ENCODE measurements around the gene DDHD1. TPM values are rescaled to one million over a fixed set of nuclear protein-coding genes. Genes with fewer than 3 reads are reported as not detected.

Gene DDHD1
- polyA plus RNA-seq, 1 of the 3 experiments (the other 2 are of a cell fraction) = 1.9 TPM

GRCh38 chr14:53041067-53041466 is 112.1 kb downstream of the DDHD1 start:
- DNase-seq = no peak
- H3K9me2 ChIP-seq = no peaks in the 10 kb centered on the region
- no peaks in the 10 kb centered on the region for H3K79me2 ChIP-seq (ENCODE audit: insufficient read depth)
- H3K9ac ChIP-seq = no peak overlapping the region
- no peak overlapping the region for H3K4me2 ChIP-seq
- no peak for TF ChIP-seq RCOR1 (IDR thresholded peaks at IDR 0.05; ENCODE audit: low read length)
- TF ChIP-seq GABPA (IDR thresholded peaks at IDR 0.05; ENCODE audit: low read depth) = no peak
- TF ChIP-seq SMC3 (IDR thresholded peaks at IDR 0.05; ENCODE audit: low read depth, low read length) = no peak
- no peak for TF ChIP-seq ELF1 (IDR thresholded peaks at IDR 0.05)
- no peak for TF ChIP-seq FOSL2 (IDR thresholded peaks at IDR 0.05; ENCODE audit: borderline replicate concordance, low read depth)
- no peak for TF ChIP-seq MAX (IDR thresholded peaks at IDR 0.05; ENCODE audit: low read depth)
- TF ChIP-seq USF1 (IDR thresholded peaks at IDR 0.05; ENCODE audit: borderline replicate concordance, low read depth) = no peak
- no peak for TF ChIP-seq MEF2A (IDR thresholded peaks at IDR 0.05; ENCODE audit: borderline replicate concordance, low read depth)
- H3K9me3 ChIP-seq = no peaks in the 10 kb centered on the region
- H3K4me1 ChIP-seq (ENCODE audit: control insufficient read depth in 1 of 2, insufficient read depth in 2 of 2, low read depth in 1 of 2, low read length in 1 of 2) = peaks cover 0 to 8% of the 10 kb centered on the region in 2 experiments; a peak in 2 of 4 replicates
- H3K27ac ChIP-seq (ENCODE audit: low read depth in 2 of 2, low read length in 1 of 2) = no peak overlapping the region
- peaks cover 10% of the 10 kb centered on the region for H3F3A ChIP-seq (replicated peaks; ENCODE audit: insufficient read depth)
- peaks cover 0 to 18% of the 10 kb centered on the region in 2 experiments for H3K36me3 ChIP-seq (replicated peaks in 1 of 2; ENCODE audit: control insufficient read depth in 1 of 2, insufficient read depth in 2 of 2, low read length in 1 of 2)
- WGBS (ENCODE audit: low lambda C conversion rate) = 98% methylated on average over 2 of the region's 2 CpGs
- no peaks in the 10 kb centered on the region for H4K20me1 ChIP-seq (ENCODE audit: insufficient read depth)
- POLR2A ChIA-PET = no interaction called here
- no peaks in the 10 kb centered on the region for H3K27me3 ChIP-seq (ENCODE audit: insufficient read depth)
- H3K4me3 ChIP-seq (ENCODE audit: low read depth in 2 of 2, low read length in 1 of 2) = no peak overlapping the region
- CTCF ChIA-PET = interaction anchor here (1.5 kb wide), 1 partner anchor 14 kb away, joined by 5 read pairs; no protein-coding TSS in a partner anchor
- H2AFZ ChIP-seq (ENCODE audit: low read depth) = no peak overlapping the region

DNA sequence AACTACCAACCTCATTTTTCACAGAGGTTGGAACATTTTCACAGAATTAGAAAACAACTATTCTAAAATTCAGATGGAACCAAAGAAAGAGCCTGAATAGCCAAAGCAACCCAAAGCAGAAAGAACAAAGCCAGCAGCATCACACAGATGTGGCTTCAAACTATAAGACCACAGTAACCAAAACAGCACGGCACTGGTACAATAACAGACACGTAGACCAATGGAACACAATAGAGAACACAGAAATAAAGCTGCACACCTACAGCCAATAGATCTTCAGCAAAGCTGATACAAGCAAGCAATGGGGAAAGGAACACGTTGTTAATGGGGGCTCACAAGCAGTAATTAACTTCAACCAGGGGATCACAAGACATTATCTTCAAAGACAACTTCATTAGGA is 114.5 kb downstream of the DDHD1 start:
- no peaks in the 10 kb centered on the region for H3K9me2 ChIP-seq
- H3K9me3 ChIP-seq = no peaks in the 10 kb centered on the region
- POLR2A ChIA-PET = no interaction called here
- peaks cover 0 to 6% of the 10 kb centered on the region in 2 experiments; a peak in 2 of 4 replicates for H3K4me1 ChIP-seq (ENCODE audit: control insufficient read depth in 1 of 2, insufficient read depth in 2 of 2, low read depth in 1 of 2, low read length in 1 of 2)
- CTCF ChIA-PET = no interaction called here
- no peak overlapping the region for H3K27ac ChIP-seq (ENCODE audit: low read depth in 2 of 2, low read length in 1 of 2)
- WGBS (ENCODE audit: low lambda C conversion rate) = 91% methylated on average over 3 of the region's 3 CpGs
- H2AFZ ChIP-seq (ENCODE audit: low read depth) = no peak overlapping the region
- peaks cover 2% of the 10 kb centered on the region for H3F3A ChIP-seq (replicated peaks; ENCODE audit: insufficient read depth)
- no peaks in the 10 kb centered on the region for H3K79me2 ChIP-seq (ENCODE audit: insufficient read depth)
- peaks cover 0 to 17% of the 10 kb centered on the region in 2 experiments for H3K36me3 ChIP-seq (replicated peaks in 1 of 2; ENCODE audit: control insufficient read depth in 1 of 2, insufficient read depth in 2 of 2, low read length in 1 of 2)
- no peaks in the 10 kb centered on the region for H3K27me3 ChIP-seq (ENCODE audit: insufficient read depth)
- no peak for DNase-seq
- no peak overlapping the region for H3K9ac ChIP-seq
- no peaks in the 10 kb centered on the region for H4K20me1 ChIP-seq (ENCODE audit: insufficient read depth)
- H3K4me3 ChIP-seq (ENCODE audit: low read depth in 2 of 2, low read length in 1 of 2) = no peak overlapping the region
- H3K4me2 ChIP-seq = no peak overlapping the region
- TF ChIP-seq JUND (IDR thresholded peaks at IDR 0.05) = no peak
- no peak for TF ChIP-seq MEF2A (IDR thresholded peaks at IDR 0.05; ENCODE audit: borderline replicate concordance, low read depth)
- no peak for TF ChIP-seq RFX5 (IDR thresholded peaks at IDR 0.05; ENCODE audit: low read length)
- no peak for TF ChIP-seq USF1 (IDR thresholded peaks at IDR 0.05; ENCODE audit: borderline replicate concordance, low read depth)
- TF ChIP-seq TEAD4 (IDR thresholded peaks at IDR 0.05; ENCODE audit: borderline replicate concordance, insufficient read depth) = no peak
- TF ChIP-seq EP300 (IDR thresholded peaks at IDR 0.05; ENCODE audit: borderline replicate concordance in 1 of 2, low read depth in 1 of 2, low read length in 1 of 2) = no peak

Measured in SK-N-SH (cell line).